ENCODE data around the gene SHB.

Gene SHB

DNA sequence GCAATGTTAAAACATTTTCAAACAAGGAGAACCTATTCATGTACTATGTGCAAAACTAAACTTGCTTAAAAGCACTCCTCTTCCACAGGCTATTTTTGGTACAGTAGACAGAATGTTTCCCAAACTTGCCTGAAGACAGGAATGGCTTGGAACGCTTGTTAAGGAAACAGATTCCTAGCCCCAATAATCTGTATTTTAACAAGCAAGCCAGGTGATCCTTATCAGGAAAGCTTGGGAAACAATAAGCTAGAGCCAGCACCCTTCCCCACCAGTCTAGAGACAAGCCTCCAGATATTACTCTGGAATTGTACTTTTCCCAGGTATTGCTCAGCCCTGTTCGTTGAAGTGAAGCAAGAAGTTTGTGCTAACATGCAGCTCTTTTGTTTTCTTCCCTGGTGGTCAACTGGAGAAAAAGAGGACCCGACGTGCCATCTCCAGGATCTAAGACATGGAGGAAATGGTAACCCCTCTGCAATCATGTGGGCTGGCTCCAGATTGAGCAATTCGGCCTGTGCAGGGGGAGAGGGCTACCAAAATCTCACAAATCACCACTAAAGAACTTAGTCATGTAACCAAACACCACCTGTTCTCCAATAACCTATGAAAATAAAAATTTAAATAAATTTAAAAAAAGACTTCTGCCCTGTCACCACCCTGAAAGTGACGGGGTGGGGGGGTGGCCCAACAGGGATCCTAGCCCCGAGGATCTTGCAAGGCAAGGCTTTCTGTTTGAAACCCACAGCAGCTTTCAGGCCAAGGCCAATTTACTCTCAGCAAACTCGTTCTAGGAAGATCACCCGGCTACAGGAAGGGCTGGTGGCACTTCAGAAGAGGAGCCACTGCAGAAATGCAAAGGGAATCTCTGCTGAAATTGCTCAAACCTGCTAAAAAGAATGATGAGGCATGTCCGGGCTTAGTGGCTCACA lies 48.6 kb downstream of the SHB start:
- DNase-seq, result no peak

DNA sequence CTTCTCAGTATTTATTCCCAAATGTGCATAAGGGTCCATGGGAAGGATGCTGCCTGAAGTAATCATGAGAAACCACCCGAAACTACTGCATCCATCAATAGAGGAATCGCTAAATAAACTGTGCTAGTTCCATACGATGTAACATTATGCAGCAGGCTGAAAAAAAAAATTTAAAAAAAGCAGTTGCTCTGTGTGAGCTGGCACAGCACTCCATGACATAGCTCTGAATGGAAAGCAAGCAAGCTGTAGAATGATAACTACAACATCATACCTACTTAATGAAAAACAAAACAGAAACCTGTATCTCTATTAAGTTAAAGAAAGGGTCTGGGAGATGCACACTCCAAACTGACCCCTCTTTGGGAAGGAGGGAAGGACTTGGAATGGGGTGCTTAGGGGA lies 49.3 kb downstream of the SHB start:
- DNase-seq, result no peak

DNA sequence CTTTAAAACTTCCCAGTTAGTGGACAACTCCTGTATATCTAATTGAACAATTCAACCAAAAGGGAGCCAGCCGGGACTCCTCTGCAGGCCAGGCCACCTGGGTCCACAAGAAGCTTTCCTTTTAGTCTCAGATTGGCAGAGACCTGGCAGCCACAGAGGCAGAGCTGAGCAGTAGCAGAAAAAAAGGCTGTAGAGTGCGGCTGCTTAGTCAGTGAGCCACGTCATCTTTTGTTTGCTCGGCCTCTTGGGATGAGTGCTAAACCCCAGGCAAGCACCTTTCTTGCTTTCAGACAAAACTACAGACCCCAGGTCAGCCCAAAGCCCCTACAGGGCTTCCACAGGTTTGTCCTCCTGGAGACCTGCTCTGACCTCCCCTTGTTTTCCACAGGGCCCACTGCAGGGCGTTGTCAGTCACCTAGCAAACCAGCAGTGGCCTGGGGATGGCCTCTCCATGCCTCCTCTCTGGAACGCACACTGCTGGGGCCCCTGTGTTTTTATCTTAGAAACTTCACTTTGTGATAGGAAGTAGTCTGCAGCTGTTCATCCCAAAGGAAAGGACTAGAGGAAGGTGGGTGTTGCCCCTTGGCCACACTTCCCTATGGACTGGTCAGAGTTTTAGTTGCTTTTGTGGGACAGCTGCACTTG lies 49.9 kb downstream of the SHB start:
- no peak for DNase-seq

DNA sequence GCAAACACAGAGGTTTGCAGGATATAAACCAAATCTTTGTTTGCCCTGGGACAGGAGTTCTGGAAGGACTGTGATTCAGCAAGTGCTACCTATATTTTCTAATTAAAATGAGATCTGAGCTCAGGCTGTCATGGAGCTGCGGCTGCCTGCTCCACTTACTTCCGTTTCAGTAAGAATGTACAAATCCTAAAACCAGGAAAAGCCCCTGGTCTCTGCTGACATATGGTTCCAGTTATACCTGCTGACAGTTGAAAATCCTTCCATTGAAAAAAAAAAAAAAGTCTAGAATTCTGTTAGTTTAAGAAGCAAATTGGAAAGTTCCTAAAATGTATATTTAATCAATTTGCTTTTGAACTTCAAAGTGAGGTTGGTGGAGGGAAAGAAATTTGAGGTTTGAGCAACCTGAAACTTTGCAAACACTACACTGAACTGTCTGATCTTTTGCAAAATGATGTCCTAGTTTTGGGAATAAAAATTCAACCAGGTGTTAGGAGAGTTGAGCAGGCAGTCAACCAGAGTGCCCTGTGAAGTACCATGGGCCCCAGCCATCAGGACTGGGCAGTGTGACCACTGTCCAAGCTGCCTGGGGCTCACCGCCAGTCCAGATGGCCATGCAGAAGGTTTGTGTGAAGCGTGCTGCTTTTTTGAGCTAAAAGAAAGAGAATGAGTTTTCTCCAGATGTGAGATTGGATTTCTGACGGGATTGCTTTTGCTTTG lies 50.6 kb downstream of the SHB start:
- DNase-seq, result no peak

DNA sequence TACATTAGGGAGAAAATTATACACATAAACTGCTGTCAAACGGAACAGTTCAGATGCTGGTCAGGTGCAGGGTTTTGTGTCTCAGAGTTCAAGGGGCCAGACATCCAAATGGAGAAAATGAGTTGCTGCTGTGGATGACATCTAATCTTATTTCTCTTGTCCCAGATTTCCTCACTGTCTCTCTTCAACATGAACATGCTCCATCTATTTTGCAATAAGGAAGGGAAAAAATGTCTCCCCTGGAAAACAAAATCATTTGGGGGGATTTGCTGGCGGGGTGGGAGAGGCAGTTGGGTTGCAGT lies 51.2 kb downstream of the SHB start:
- DNase-seq, result no peak

DNA sequence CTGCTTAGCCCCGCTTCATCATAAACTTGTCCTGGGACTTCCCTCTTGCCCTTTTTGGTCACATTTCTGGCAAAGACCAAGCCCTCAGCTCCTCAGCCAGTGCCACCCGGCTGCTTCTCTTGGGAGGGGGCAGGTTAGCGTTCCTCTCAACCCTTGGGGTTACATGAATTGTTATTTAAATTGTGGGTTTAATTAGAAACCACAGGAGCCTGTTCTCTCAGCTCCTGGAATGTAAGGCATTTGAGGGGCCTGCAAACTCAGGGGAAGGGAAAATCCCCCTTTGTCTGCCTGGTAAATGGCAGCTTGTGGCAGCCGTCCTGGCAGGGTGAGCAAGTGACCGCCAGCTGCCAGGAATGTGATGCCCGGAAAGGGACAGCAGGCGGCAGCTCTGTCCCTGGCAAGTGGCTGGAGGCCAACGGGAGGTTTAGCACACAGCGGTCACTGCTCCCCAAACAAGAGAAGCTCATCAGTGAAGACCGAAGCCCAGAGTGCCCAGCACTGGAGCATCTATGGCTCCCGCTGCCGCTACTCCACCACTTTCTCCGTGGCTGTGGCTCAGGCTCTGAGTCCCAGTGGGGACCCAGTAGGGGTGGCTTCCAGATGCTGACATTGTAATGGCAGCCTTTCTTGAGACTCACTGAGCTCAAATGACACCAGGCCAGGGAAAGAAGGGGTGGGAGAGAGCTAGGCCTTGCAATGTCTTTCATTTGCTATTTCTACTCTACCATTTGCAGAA lies 51.7 kb downstream of the SHB start:
- DNase-seq, result no peak

DNA sequence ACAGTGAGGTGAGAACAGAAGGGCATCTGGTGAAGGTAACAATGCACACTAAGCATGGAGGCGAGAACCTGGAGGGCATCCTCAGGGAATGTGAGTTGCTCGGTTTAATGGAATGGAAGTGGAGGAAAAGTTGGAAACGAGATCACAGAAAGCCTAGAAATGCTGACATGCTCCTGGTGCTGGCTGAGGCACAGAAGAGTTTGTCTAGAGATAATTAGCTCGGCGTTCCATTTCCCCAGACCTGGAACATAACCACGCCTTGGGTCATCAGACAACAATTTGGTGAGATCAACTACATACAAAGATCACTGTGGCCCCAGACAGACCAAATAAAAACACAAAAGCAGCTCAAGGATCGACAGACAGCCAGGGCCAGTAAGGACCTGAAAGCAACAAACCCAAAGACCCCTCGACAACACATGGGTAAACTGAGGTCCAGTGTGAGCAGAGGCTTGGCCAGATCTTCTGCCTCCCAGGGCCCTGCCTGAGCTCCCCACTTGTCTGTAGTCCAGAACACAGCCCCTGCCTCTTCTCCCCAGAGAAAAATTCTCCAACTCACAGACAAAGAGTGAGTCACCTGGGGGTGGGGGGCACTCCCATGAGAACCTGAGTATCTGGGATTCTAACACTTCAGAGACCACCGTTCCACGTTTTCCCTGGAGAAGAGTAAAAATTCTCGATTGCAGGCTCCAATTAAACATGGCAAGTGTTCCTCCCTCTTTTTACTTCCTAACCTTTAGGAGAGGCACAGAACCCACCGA lies 52.5 kb downstream of the SHB start:
- no peak for DNase-seq

DNA sequence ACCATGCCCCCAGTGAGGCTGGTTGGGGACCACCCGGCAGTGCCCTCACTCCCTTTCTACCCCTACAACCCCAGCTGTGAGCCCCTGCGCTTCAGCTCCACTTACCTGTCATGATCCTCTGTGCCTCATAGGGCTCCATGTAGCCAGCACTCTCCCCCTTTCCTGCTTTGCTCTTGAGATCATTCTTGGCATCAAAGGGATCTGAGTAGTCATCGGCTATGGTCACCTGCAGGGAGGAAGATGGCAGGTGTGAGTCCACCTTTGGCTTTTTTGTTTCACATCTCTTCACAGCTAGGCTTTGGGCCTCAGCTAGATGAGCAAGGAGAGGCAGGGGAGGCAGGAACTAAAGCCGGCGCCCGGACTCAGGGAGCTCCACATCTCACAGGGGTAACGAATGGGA lies 53.1 kb downstream of the SHB start:
- no peak for DNase-seq

DNA sequence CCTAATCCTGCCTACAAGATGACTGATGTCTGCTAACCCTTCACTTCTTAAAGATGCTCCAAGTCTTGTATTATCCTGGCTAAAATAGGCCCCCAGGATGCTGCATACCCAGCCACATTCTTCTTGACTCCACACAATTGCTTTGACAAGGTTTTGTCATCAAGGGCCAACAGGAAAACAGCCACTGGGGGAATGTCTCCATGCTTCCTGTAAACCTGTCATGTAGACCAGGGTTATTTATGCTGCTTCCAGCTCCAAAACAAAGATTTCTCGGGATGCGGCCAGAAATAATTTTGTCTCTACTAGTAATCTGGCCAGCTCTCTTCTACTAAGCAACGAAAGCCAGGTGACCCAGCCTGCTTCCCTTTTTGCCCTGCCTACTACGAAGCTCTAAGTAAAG lies 53.8 kb downstream of the SHB start:
- DNase-seq, result no peak

DNA sequence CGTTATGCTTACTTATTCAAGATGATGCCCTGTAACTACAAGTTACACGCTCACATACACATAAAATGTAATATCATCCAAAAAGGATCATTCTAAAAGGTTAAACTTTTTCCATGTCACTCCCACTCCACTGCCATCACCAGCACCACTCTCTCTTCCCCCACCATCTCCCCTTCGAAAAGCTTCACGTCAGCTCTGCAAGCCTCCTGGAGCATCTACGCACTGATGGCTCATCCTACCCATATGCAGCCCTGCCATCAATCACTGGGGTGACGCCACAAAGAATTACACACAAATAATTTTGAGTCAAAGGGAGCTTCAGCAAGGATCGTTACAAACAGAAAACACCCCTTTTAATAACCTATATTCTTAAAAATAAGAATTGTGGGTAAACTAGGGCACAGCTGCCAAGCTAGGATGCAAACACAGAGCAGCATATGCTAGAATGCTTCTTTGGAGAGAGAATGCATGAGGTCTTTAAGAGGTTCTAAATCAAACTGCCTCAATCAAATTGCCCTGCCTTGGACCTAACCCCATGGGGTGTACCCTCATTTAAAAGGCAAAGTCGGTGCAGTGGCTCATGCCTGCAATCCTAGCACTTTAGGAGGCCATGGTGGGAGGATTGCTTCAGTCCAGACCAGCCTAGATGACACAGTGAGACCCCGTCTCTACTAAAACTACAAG lies 56.1 kb downstream of the SHB start:
- DNase-seq, result no peak

DNA sequence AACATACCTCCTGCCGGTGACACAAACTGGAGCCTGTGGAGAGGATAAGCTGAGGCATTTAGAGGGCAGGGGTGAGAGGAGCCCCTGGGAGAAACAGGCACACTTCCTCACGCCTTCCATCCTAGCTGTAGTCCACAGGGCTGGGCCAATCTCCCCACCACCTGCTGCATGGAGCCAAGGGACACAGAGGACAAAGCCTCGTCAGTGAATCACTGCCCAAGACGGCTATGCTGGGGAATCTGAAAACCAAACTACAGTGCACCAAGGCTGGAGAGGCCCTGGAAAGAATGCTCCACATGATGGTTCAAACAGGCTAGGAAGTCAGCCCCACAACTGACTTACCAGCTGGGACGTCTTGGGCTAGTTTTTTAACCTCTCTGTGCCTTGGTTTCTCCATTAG lies 57.0 kb downstream of the SHB start:
- no peak for DNase-seq

DNA sequence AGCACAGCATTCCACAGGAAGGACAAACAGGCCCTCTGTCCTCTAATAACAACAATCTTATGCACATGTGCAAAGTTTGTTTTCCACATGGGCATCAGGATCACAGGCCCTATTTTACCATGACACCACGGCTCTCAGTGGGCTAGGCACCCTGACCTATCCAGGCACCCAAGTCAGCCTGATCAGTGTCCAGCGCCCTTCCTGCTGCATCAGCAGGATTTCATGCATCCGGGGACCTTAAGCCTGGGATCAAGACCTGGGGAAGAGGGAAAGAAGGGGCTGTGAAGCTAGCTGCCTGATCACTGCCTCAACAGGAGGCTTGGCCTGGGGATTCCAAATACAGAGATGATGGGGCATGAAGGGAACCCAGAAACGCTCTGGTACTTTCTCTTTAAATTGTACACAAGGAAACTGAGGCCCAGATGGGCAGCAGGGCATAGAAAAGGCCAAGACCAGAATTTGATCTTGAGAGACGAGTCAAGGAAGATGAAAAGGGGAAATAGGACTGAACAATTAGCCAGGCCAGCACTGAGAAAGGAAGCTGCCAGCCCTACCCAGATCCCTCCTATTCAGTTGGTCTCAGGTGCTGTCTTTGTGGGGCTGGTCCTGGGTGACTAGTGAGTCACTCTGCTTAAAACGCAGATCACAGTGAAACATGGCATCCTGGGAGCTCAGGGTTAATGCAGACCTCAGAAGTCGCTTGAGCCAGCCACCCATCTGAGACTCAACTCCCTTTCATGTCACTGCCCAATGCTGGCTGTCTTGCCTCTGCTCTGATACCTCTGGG lies 57.9 kb downstream of the SHB start:
- no peak for DNase-seq

DNA sequence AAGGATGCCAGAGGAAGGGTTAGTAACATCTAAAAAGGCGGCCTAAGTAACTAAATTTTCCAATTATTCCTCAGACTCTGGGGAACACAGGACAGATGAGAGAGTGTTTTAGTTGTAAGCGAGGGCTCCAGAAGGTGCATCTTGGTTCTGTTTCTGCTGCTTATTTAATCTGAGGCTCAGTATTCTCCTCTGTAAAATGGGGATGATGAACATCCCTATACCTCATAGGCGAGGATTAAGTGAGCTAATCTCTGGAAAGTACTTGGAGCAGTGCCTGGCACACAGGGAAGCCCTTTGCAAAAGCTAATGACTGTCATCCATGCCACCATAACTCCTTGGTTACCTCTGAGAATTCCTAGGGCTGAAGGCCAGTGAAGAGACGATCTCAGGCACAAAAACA lies 59.0 kb downstream of the SHB start:
- DNase-seq, result no peak

DNA sequence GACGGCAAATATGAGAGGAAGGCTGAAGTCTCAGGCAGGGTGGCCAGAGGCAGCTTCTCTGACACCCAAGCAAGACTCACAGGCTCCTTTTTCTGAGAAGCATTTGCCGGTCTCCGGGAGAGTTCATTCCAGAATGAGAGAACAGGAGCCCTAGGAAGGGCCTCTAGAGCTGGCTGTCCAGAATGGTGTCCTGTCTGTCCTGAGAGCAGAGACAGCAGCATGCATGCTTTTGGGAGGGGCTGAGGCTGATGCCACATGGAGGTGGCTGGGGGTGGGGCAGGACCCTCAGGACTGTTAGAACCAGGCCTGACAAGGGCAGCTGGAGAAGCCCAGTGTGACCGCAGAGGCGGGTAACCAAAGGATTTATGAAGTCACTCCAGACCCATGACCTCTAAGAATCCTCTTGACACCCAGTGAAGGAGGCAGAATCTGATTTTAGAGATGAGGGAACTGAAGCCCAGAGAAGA lies 60.0 kb downstream of the SHB start:
- DNase-seq, result no peak

DNA sequence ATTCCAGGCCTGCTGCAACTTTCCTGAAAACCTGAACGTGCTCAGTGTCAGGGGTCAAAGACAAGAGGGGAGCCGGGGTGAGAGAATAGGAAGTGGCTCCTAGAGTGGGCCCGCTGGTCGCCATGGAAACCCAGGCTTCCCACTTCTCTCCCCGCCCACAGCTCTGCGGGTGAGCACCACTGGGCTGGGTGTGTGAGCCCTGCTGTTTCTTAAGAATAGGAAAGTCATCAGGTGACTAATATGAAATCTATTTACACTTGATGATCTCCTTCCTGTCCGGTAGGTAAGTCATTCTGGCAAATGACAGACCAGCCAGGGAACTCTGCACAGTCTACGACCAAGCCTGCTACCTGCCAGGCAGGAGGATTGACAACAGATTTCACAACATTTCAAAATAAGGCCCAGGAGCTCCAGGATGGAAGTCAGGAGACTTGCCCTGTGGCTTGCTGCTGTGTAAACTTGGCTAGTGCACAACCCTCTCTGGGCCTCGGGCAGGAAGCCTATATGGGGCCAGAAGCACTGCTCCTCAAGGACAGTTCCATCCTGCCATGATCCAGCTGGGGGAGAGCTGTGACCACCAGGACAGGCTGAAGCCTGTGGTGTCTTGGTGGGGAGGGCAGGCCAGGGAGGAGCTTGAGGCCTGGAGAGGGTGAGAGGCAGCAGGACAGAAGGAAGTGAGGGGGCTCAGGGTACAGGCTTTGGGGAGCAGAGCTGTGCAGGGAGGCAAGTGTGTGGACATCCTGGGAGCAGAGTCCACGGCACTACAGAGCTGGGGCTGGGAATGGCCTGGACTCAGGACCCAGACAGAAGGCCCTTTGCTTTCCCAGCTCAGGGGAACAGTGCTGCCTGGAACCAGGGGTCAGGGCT lies 60.6 kb downstream of the SHB start:
- DNase-seq, result no peak

DNA sequence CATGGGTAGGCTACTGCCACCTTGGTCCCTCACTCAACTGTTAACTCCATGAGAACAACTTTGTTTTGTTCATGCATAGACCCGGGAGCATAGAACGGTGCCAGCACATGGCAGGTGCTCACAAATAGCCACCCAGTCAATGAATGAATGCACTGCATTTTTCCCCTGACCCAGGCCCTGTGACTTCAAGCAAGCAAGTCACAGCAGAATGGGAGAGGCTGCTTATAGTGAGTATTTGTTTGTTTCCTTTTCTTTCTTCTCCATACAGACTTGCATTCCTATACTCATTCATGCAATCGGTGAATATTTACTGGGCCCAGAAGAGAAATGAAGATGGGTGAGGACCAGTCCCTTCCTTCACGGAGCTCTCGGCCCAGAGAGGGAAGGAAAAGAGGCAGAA lies 62.0 kb downstream of the SHB start:
- no peak for DNase-seq

DNA sequence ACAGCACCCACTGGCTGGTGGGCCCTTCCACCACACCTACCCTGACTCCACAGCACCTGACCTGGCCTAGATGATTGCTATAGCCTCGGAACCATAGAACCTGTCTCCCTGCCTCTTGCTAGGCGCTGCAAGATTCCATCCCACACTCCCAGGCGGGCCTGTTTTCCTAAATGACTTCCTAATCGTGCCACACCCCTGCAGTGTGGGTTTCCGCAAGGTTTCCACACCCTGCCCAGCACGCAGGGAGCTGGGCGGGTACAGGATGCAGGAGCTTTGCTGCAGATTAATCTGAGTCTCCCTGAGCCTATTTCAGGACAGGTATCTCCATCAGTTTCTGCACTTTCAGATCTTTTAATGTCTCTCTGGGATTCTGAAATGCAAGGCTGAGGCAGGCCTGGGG lies 62.9 kb downstream of the SHB start:
- no peak for DNase-seq

DNA sequence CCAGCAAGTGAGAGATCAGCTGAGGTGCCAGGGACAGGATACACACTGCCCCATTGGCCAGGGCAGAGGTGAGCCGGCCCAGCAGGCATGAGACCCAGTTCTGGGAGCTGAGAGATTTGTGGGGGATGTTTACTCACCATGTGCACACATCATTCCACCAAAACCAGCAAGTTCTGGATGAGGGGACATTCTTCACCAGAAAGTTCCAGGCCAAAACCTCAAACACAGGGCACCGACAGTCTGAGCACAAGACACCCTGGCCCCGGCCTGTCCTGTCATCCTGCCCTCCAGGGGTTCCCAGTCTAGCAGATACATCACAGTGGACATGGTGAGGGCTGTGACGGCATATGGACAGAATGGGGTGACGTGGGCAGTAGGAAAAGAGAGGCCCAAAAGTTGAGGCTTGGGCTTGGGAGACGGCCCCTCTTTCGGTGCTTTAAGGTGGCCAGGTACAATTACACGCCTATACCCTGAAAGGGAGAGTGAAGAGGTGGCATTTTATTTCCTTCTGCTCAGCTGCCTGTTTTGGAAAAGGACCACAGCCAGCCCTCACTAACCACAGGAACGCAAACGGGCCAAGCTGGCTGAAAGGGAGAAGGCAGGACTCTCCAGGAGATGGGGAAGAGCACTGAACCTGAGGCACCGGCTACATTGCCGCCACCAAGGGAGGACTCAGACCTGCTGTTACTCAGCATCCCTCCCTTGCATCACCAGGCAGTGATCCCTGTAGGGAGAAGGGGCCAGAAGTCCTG lies 64.0 kb downstream of the SHB start:
- DNase-seq, result no peak

Measured in DMS 273 treated with DMSO at 0.1 percent for 48 hours (cell line).